GM21529 (cell line): ENCODE measurements around the gene PRKAG2.
"Not testable (repeated sequence)": the region's sequence is repeated elsewhere in the genome, so short reads cannot be mapped to it uniquely, and the experiment has no call there.

Experiments used
- ATAC-seq: cut with Tn5 transposase; IDR thresholded peaks from one replicate; pipeline ENCODE4 v1.9.1; 2021; ENCODE audit not compliant: unreplicated experiment

Gene PRKAG2

GRCh38 chr7:151837285-151838042 lies 39.5 kb downstream of the PRKAG2 start:
- no peak for ATAC-seq

GRCh38 chr7:151836927-151837205 lies 40.0 kb downstream of the PRKAG2 start:
- ATAC-seq = no peak

- no peak for ATAC-seq
These were observed 40.6 kb downstream of the PRKAG2 start for GRCh38 chr7:151836191-151836926.

GRCh38 chr7:151835636-151836035 lies 41.3 kb downstream of the PRKAG2 start:
- ATAC-seq = no peak

GRCh38 chr7:151834271-151835035 lies 42.5 kb downstream of the PRKAG2 start:
- ATAC-seq = no peak

- no peak for ATAC-seq
These were observed 43.2 kb downstream of the PRKAG2 start for GRCh38 chr7:151833691-151834090.

- no peak for ATAC-seq
These were observed 43.7 kb downstream of the PRKAG2 start for GRCh38 chr7:151833213-151833651.

- no peak for ATAC-seq
These were observed 44.3 kb downstream of the PRKAG2 start for GRCh38 chr7:151832656-151833055.

- ATAC-seq = no peak
These were observed 44.8 kb downstream of the PRKAG2 start for GRCh38 chr7:151832138-151832537.

GRCh38 chr7:151831606-151832005 lies 45.3 kb downstream of the PRKAG2 start:
- no peak for ATAC-seq

GRCh38 chr7:151830121-151830830 lies 46.6 kb downstream of the PRKAG2 start:
- ATAC-seq = no peak

- no peak for ATAC-seq
These were observed 47.2 kb downstream of the PRKAG2 start for GRCh38 chr7:151829707-151830106.

GRCh38 chr7:151827620-151828019 lies 49.3 kb downstream of the PRKAG2 start:
- no peak for ATAC-seq

GRCh38 chr7:151826316-151826715 lies 50.6 kb downstream of the PRKAG2 start:
- not testable (repeated sequence) for ATAC-seq

GRCh38 chr7:151825721-151826120 lies 51.2 kb downstream of the PRKAG2 start:
- ATAC-seq = no peak

GRCh38 chr7:151824373-151824933 lies 52.5 kb downstream of the PRKAG2 start:
- no peak for ATAC-seq

GRCh38 chr7:151823566-151824372 lies 53.1 kb downstream of the PRKAG2 start:
- no peak for ATAC-seq

GRCh38 chr7:151822541-151823181 lies 54.3 kb downstream of the PRKAG2 start:
- ATAC-seq = no peak

- no peak for ATAC-seq
These were observed 54.9 kb downstream of the PRKAG2 start for GRCh38 chr7:151821806-151822540.
